Measurements from ENCODE around the gene FAM171A2. TPM values are rescaled to one million over a fixed set of nuclear protein-coding genes. Genes with fewer than 3 reads are reported as not detected.

The FAM171A2 gene
- total RNA-seq, 1 experiment from 2014 or later: 27.5 TPM

GRCh38 chr17:44335564-44335963 is 28.1 kb downstream of the FAM171A2 start:
- H3K18ac ChIP-seq (ENCODE audit: insufficient read length, low read depth, low read length): no peak overlapping the region
- no peak overlapping the region for H2BK20ac ChIP-seq (ENCODE audit: low read depth, low read length, poor library complexity, severe bottlenecking)
- H3K4me2 ChIP-seq (ENCODE audit: insufficient read depth, insufficient read length, low read length): no peak overlapping the region
- DNase-seq: no peak
- Mint-ChIP-seq H3K36me3 (ENCODE audit: insufficient read depth in 1 of 3, low read depth in 3 of 3) (no peaks in the 10 kb centered on the region), H3K4me1 (peaks cover 13 to 15% of the 10 kb centered on the region in 2 experiments), H3K27ac (no peak overlapping the region), H3K9me3 (no peaks in the 10 kb centered on the region), H3K4me3 (no peak overlapping the region), H3K27me3 (ENCODE audit: low read depth) (peaks cover 6% of the 10 kb centered on the region; the same call in 1 of the 2 replicates)
- H2AK5ac ChIP-seq (ENCODE audit: insufficient read length, low read length): no peak overlapping the region
- H3K79me2 ChIP-seq (ENCODE audit: insufficient read depth, low read length): no peaks in the 10 kb centered on the region
- no peak overlapping the region for H2BK12ac ChIP-seq (ENCODE audit: insufficient read length, low read depth, low read length)
- H3K27ac ChIP-seq (ENCODE audit: insufficient read length, low read depth, low read length): no peak overlapping the region
- H2BK120ac ChIP-seq (ENCODE audit: low read depth, low read length, poor library complexity, severe bottlenecking): no peak overlapping the region
- H3K9me3 ChIP-seq (ENCODE audit: control insufficient read depth, low read depth, low read length): no peaks in the 10 kb centered on the region
- H3K56ac ChIP-seq (ENCODE audit: insufficient read length, low read depth, low read length): no peak overlapping the region
- no peak overlapping the region for H3T11ph ChIP-seq (ENCODE audit: low read length)
- no peak overlapping the region for H4K8ac ChIP-seq (replicated peaks; ENCODE audit: insufficient read length, low read depth, low read length)
- no peaks in the 10 kb centered on the region for H3K27me3 ChIP-seq (ENCODE audit: insufficient read depth, low read length)
- H4K91ac ChIP-seq (ENCODE audit: insufficient read length, low read depth, low read length): no peak overlapping the region
- H2BK5ac ChIP-seq (ENCODE audit: insufficient read length, low read length): no peak overlapping the region
- H3K4me1 ChIP-seq (ENCODE audit: insufficient read depth, low read length): no peaks in the 10 kb centered on the region
- WGBS (ENCODE audit: extremely low coverage, insufficient read length, low lambda C conversion rate): no CpG with 5 or more reads among the region's 3 CpGs
- no peaks in the 10 kb centered on the region for H4K20me1 ChIP-seq (ENCODE audit: control insufficient read depth, insufficient read depth, insufficient read length)
- no peak overlapping the region for H3K23ac ChIP-seq (ENCODE audit: insufficient read length, low read depth, low read length)
- H3K9ac ChIP-seq (ENCODE audit: extremely low read depth, insufficient read length, low read length): no peak overlapping the region
- H3K79me1 ChIP-seq (ENCODE audit: insufficient read depth, low read depth, low read length, poor library complexity, severe bottlenecking): no peaks in the 10 kb centered on the region
- no peaks in the 10 kb centered on the region for H3K23me2 ChIP-seq (ENCODE audit: insufficient read length, low read depth, low read length, poor library complexity, severe bottlenecking)
- no peak overlapping the region for H2BK15ac ChIP-seq (ENCODE audit: low read depth, low read length)
- no peak for TF ChIP-seq CTCF (conservative IDR thresholded peaks at IDR 0.05)
- H4K5ac ChIP-seq (ENCODE audit: insufficient read length, low read depth, low read length): no peak overlapping the region
- no peak overlapping the region for H2AFZ ChIP-seq (ENCODE audit: low read length)
- no peak overlapping the region for H3K4ac ChIP-seq (ENCODE audit: low read depth, low read length)
- no peak overlapping the region for H3K14ac ChIP-seq (ENCODE audit: insufficient read depth, low read length)

All from H9 (cell line).